GM18858 (cell line): ENCODE results near the gene JOSD2.

ENCODE experiments used
- ATAC-seq: cut with Tn5 transposase; IDR thresholded peaks from one replicate; pipeline ENCODE4 v1.9.1; 2021; ENCODE audit not compliant: unreplicated experiment

The JOSD2 gene

DNA sequence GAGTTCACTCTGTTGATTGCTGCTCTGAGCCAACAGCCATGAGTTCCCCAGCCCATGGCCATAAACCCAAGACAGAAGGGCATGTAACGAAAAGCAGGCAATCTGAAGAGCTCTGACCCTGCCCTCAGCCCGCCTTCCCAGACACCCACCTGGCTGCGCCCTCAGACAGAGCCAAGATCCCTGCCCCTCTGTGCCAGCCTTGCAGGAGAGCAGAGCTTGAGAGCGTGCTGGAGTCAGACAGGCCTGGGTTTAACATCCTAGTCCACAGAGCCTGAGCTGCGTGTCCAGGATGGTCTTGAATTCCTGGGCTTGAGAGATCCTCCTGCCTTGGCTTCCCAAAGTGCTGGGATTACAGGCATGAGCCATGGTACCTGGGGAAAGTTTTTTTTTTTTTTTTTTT is 53.7 kb downstream of the JOSD2 start:
- no peak for ATAC-seq
